Hepatocyte (in vitro differentiated cells): ENCODE data around the gene ZFPL1. TPM values are rescaled to one million over a fixed set of nuclear protein-coding genes. Genes with fewer than 3 reads are reported as not detected.

Experiments
- DNase-seq: peaks from one replicate; pipeline ENCODE4 v3.0.0-alpha.2; 2016; ENCODE audit warnings: low spot score
- H2AFZ ChIP-seq: fragments of 200-600 bp; sonication (generic); 2 replicates; pipeline ENCODE4 v1.6.0; 2016; ENCODE audit warnings: antibody characterized with exemption, mild to moderate bottlenecking
- H3K27ac ChIP-seq: fragments of 200-600 bp; sonication (generic); 2 replicates; pipeline ENCODE4 v1.5.1; 2016; ENCODE audit warnings: mild to moderate bottlenecking
- H3K27me3 ChIP-seq: fragments of 200-600 bp; sonication (generic); 2 replicates; pipeline ENCODE4 v1.6.1; 2016
- H3K36me3 ChIP-seq: fragments of 200-600 bp; sonication (generic); replicated peaks from 2 replicates; pipeline ENCODE4 v1.5.1; 2016; ENCODE audit warnings: low read depth; ENCODE audit not compliant: insufficient read depth
- H3K4me1 ChIP-seq: fragments of 200-600 bp; sonication (generic); 2 replicates; pipeline ENCODE4 v1.5.1; 2016; ENCODE audit warnings: mild to moderate bottlenecking, moderate library complexity; ENCODE audit not compliant: insufficient read depth
- H3K4me2 ChIP-seq: fragments of 200-600 bp; sonication (generic); 2 replicates; pipeline ENCODE4 v1.6.0; 2016
- H3K4me3 ChIP-seq: fragments of 200-600 bp; sonication (generic); 2 replicates; pipeline ENCODE4 v1.5.1; 2016; ENCODE audit warnings: mild to moderate bottlenecking
- H3K79me2 ChIP-seq: fragments of 200-600 bp; sonication (generic); 2 replicates; pipeline ENCODE4 v1.6.0; 2017; ENCODE audit warnings: mild to moderate bottlenecking
- H3K9me2 ChIP-seq: fragments of 200-600 bp; sonication (generic); replicated peaks from 2 replicates; pipeline ENCODE4 v1.6.0; 2017; ENCODE audit warnings: mild to moderate bottlenecking; ENCODE audit not compliant: insufficient read depth
- H3K9me3 ChIP-seq: fragments of 200-600 bp; sonication (generic); 2 replicates; pipeline ENCODE4 v1.5.1; 2016; ENCODE audit warnings: low read depth, mild to moderate bottlenecking
- H4K20me1 ChIP-seq: fragments of 200-600 bp; sonication (generic); 2 replicates; pipeline ENCODE4 v1.6.0; 2016; ENCODE audit warnings: mild to moderate bottlenecking; ENCODE audit not compliant: insufficient read depth, poor library complexity, severe bottlenecking
- CTCF ChIP-seq: fragments of 200-600 bp; sonication (generic); IDR thresholded peaks from 2 replicates; pipeline ENCODE4 v1.5.1; 2016; ENCODE audit warnings: antibody characterized with exemption, mild to moderate bottlenecking; ENCODE audit not compliant: poor library complexity
- EZH2 ChIP-seq: fragments of 200-600 bp; sonication (generic); IDR thresholded peaks from 2 replicates; pipeline ENCODE4 v1.6.1; 2016; ENCODE audit warnings: antibody characterized with exemption, mild to moderate bottlenecking, borderline replicate concordance
- EZH2phosphoT487 ChIP-seq: fragments of 200-600 bp; sonication (generic); IDR thresholded peaks from one replicate; pipeline ENCODE4 v1.6.1; 2018; ENCODE audit warnings: antibody characterized with exemption, mild to moderate bottlenecking, low read depth, moderate library complexity; ENCODE audit not compliant: unreplicated experiment, severe bottlenecking
- WGBS: methylation state at CpG from one replicate; pipeline ENCODE4 v1.1.6; 2016; ENCODE audit warnings: low lambda C conversion rate; ENCODE audit errors: missing lambda C conversion rate; 5-methylcytosine and 5-hydroxymethylcytosine counted together
- polyA plus RNA-seq: library from polyadenylated mRNA; unstranded; fragments of >200 nt; fragmentation: Nextera tagmentation; extraction: Ambion mirVana; gene quantifications from 2 replicates; pipeline ENCODE4 v1.2.1, GENCODE V29; 2016
- total RNA-seq: library from RNA; depleted of rRNA; stranded (reverse); fragments of >200 nt; gene quantifications from 2 replicates; pipeline ENCODE4 v1.2.3, GENCODE V29; 2014

ZFPL1 gene
- total and polyA plus RNA-seq, 2 experiments from 2014 or later, result 41.0 to 52.7 TPM

GRCh38 chr11:65121865-65122696 lies 38.1 kb downstream of the ZFPL1 start, which contains the start of the genes FAU and MRPL49:
TSS of gene FAU (minus strand) at chr11:65122134. CDS start at chr11:65121813, 321 bp downstream.
TSS of gene MRPL49 (plus strand) at chr11:65122321. CDS start at chr11:65122347, 26 bp downstream.
- H3K9me3 ChIP-seq, result no peaks in the 10 kb centered on the region
- peaks cover 12% of the 10 kb centered on the region for H3K4me1 ChIP-seq
- no peak for TF ChIP-seq EZH2
- TF ChIP-seq EZH2phosphoT487, result no peak
- no peak for TF ChIP-seq CTCF
- peak within 1 kb of the TSS; percentile 96 for H3K27ac ChIP-seq
- peaks cover 53% of the 10 kb centered on the region for H3K79me2 ChIP-seq
- no peaks in the 10 kb centered on the region for H3K9me2 ChIP-seq
- peaks cover 2% of the 10 kb centered on the region for H3K36me3 ChIP-seq
- peak; percentile 100 for DNase-seq
- H4K20me1 ChIP-seq, result no peaks in the 10 kb centered on the region
- peak within 1 kb of the TSS; percentile 89 for H3K4me2 ChIP-seq
- WGBS, result under 1% methylated on average over 64 of the region's 64 CpGs
- H3K4me3 ChIP-seq, result peak within 1 kb of the TSS; percentile 60
- H3K27me3 ChIP-seq, result no peaks in the 10 kb centered on the region
- peak within 1 kb of the TSS; percentile 77 for H2AFZ ChIP-seq

GRCh38 chr11:65124480-65125196 lies 40.6 kb downstream of the ZFPL1 start:
- no peak overlapping the region for H3K27ac ChIP-seq
- H3K4me3 ChIP-seq, result no peak overlapping the region
- no peaks in the 10 kb centered on the region for H4K20me1 ChIP-seq
- no peak overlapping the region for H3K4me2 ChIP-seq
- no peaks in the 10 kb centered on the region for H3K9me3 ChIP-seq
- WGBS, result 93% methylated on average over 5 of the region's 5 CpGs
- H3K9me2 ChIP-seq, result no peaks in the 10 kb centered on the region
- peaks cover 2% of the 10 kb centered on the region for H3K36me3 ChIP-seq
- H3K27me3 ChIP-seq, result no peaks in the 10 kb centered on the region
- H3K4me1 ChIP-seq, result peaks cover 12% of the 10 kb centered on the region
- TF ChIP-seq EZH2, result no peak
- TF ChIP-seq EZH2phosphoT487, result no peak
- no peak for TF ChIP-seq CTCF
- DNase-seq, result no peak
- H3K79me2 ChIP-seq, result peaks cover 46% of the 10 kb centered on the region
- H2AFZ ChIP-seq, result no peak overlapping the region

GRCh38 chr11:65125197-65126056 lies 41.4 kb downstream of the ZFPL1 start:
- Histone ChIP-seq H3K36me3 (peaks cover 2% of the 10 kb centered on the region), H3K27ac (no peak overlapping the region)

More at GRCh38 chr11:65125197-65126056, 41.4 kb downstream of the ZFPL1 start:
- Histone ChIP-seq H3K27me3 (no peaks in the 10 kb centered on the region), H3K4me1 (peaks cover 12% of the 10 kb centered on the region), H2AFZ (no peak overlapping the region), H4K20me1 (no peaks in the 10 kb centered on the region), H3K9me3 (no peaks in the 10 kb centered on the region), H3K79me2 (peaks cover 39% of the 10 kb centered on the region), H3K4me2 (no peak overlapping the region), H3K9me2 (no peaks in the 10 kb centered on the region), H3K4me3 (no peak overlapping the region)
- WGBS, result 94% methylated on average over 12 of the region's 12 CpGs
- DNase-seq, result no peak
- TF ChIP-seq EZH2phosphoT487 (no peak), CTCF (no peak), EZH2 (no peak)
